Thoracic aorta (tissue), 2 donors: ENCODE measurements around the gene POU2AF3. TPM values are rescaled to one million over a fixed set of nuclear protein-coding genes. Genes with fewer than 3 reads are reported as not detected.

Experiments
- ATAC-seq: fragments of 150-250 bp; one replicate; pipeline ENCODE4 v1.8.0; 2017; ENCODE audit warnings: low read depth; ENCODE audit not compliant: insufficient number of reproducible peaks, low FRiP score
- DNase-seq: peaks from one replicate; pipeline ENCODE4 v3.0.0-alpha.2; 2020; ENCODE audit warnings: low spot score
- H3K27ac ChIP-seq, 2 donors: fragments of 200-600 bp; sonication (generic); 1 replicate in 1 of 2; 2 replicates in 1 of 2; pipeline ENCODE4 v1.5.1; 2016; ENCODE audit warnings: mild to moderate bottlenecking in 2 of 2, moderate library complexity in 2 of 2
- H3K27me3 ChIP-seq: fragments of 200-600 bp; sonication (generic); replicated peaks from 2 replicates; pipeline ENCODE4 v1.6.0; 2016; ENCODE audit warnings: mild to moderate bottlenecking; ENCODE audit not compliant: insufficient read depth
- H3K36me3 ChIP-seq: fragments of 200-600 bp; sonication (generic); one replicate; pipeline ENCODE4 v1.5.1; 2016
- H3K4me1 ChIP-seq, 2 donors: fragments of 200-600 bp; sonication (generic); 1 replicate in 1 of 2; 2 replicates in 1 of 2; pipeline versions ENCODE4 v1.5.1 to v1.6.0; 2016; ENCODE audit warnings: low read depth in 2 of 2, mild to moderate bottlenecking in 1 of 2; ENCODE audit not compliant: control insufficient read depth in 1 of 2
- H3K4me3 ChIP-seq: fragments of 200-600 bp; sonication (generic); 2 replicates; pipeline ENCODE4 v1.5.1; 2016; ENCODE audit warnings: mild to moderate bottlenecking
- H3K9me3 ChIP-seq: fragments of 200-600 bp; sonication (generic); 2 replicates; pipeline ENCODE4 v1.5.1; 2016
- CTCF ChIP-seq: fragments of 200-600 bp; sonication (generic); IDR thresholded peaks from one replicate; pipeline ENCODE4 v1.5.1; 2019; ENCODE audit warnings: antibody characterized with exemption
- total RNA-seq, 2 donors: library from RNA; depleted of rRNA; stranded (reverse); fragments of >200 nt; gene quantifications; one replicate each; pipeline versions ENCODE4 v1.1.0 to v1.2.3, GENCODE V29; 2016

The POU2AF3 gene
- total RNA-seq, 2 donors from 2014 or later = 1.7 TPM; not detected in 1

- Histone ChIP-seq H3K4me1 (peaks cover 14 to 48% of the 10 kb centered on the region in 2 donors), H3K27ac (no peak overlapping the region), H3K4me3 (no peak overlapping the region), H3K9me3 (no peaks in the 10 kb centered on the region), H3K36me3 (no peaks in the 10 kb centered on the region), H3K27me3 (no peaks in the 10 kb centered on the region)
- no peak for ATAC-seq
- DNase-seq = no peak
- no peak for TF ChIP-seq CTCF
Measured at GRCh38 chr11:111322534-111322933, 24.2 kb downstream of the POU2AF3 start.

- peaks cover 27 to 64% of the 10 kb centered on the region in 2 donors for H3K4me1 ChIP-seq
- ATAC-seq = peak; percentile 72
- H3K4me3 ChIP-seq = peak overlapping the region; percentile 42
- H3K27me3 ChIP-seq = no peaks in the 10 kb centered on the region
- peak overlapping the region; percentile 85 to 94 for H3K27ac ChIP-seq
- TF ChIP-seq CTCF = no peak
- DNase-seq = no peak
- H3K36me3 ChIP-seq = no peaks in the 10 kb centered on the region
- H3K9me3 ChIP-seq = no peaks in the 10 kb centered on the region
Measured at GRCh38 chr11:111324277-111324720, 26.0 kb downstream of the POU2AF3 start.

- H3K27ac ChIP-seq = peak overlapping the region; percentile 85 to 94
Measured at GRCh38 chr11:111325259-111325658, 26.9 kb downstream of the POU2AF3 start.

GRCh38 chr11:111326824-111327223 lies 28.5 kb downstream of the POU2AF3 start:
- DNase-seq (no peak), ATAC-seq (no peak)
- peak overlapping the region; percentile 80 to 85 for H3K27ac ChIP-seq
- no peaks in the 10 kb centered on the region for H3K36me3 ChIP-seq
- no peaks in the 10 kb centered on the region for H3K27me3 ChIP-seq
- H3K9me3 ChIP-seq = no peaks in the 10 kb centered on the region
- H3K4me3 ChIP-seq = no peak overlapping the region
- TF ChIP-seq CTCF = no peak
- H3K4me1 ChIP-seq = peaks cover 44 to 78% of the 10 kb centered on the region in 2 donors

More at GRCh38 chr11:111325259-111325658, 26.9 kb downstream of the POU2AF3 start:
- DNase-seq = no peak
- Histone ChIP-seq H3K4me3 (no peak overlapping the region), H3K36me3 (no peaks in the 10 kb centered on the region), H3K4me1 (peaks cover 31 to 74% of the 10 kb centered on the region in 2 donors), H3K27me3 (no peaks in the 10 kb centered on the region), H3K9me3 (no peaks in the 10 kb centered on the region)
- no peak for ATAC-seq
- TF ChIP-seq CTCF = no peak

- DNase-seq = no peak
- Histone ChIP-seq H3K4me1 (peaks cover 50 to 91% of the 10 kb centered on the region in 2 donors), H3K27me3 (no peaks in the 10 kb centered on the region), H3K27ac (peak overlapping the region; percentile 80 to 85), H3K36me3 (no peaks in the 10 kb centered on the region), H3K9me3 (no peaks in the 10 kb centered on the region), H3K4me3 (no peak overlapping the region)
- no peak for TF ChIP-seq CTCF
- ATAC-seq = no peak
Measured at GRCh38 chr11:111327908-111328624, 29.7 kb downstream of the POU2AF3 start.
